Memory B cell (primary cell): Measurements from ENCODE around the gene TBPL2.
"Not testable (repeated sequence)": the region's sequence is repeated elsewhere in the genome, so short reads cannot be mapped to it uniquely, and the experiment has no call there.

Experiments used
- ATAC-seq: fragments of 150-1000 bp; cut with Tn5 transposase; 2 replicates; pipeline ENCODE4 v1.10.0; 2021; ENCODE audit warnings: low read depth, mild to moderate bottlenecking, moderate library complexity
- DNase-seq, 2 donors: peaks; one replicate each; pipeline ENCODE4 v3.0.0; 2022; ENCODE audit warnings: low spot score in 2 of 2
- H3K27ac Mint-ChIP-seq: one replicate; pipeline ENCODE4 v1.8.0; 2022; ENCODE audit warnings: mild to moderate bottlenecking, moderate library complexity, mixed read lengths
- H3K27me3 Mint-ChIP-seq: one replicate; pipeline ENCODE4 v1.8.0; 2022; ENCODE audit warnings: mixed read lengths
- H3K36me3 Mint-ChIP-seq: one replicate; pipeline ENCODE4 v1.8.0; 2022; ENCODE audit warnings: mild to moderate bottlenecking, mixed read lengths
- H3K4me1 Mint-ChIP-seq: one replicate; pipeline ENCODE4 v1.8.0; 2022; ENCODE audit warnings: mixed read lengths
- H3K4me3 Mint-ChIP-seq: one replicate; pipeline ENCODE4 v1.8.0; 2022; ENCODE audit warnings: mild to moderate bottlenecking, moderate library complexity, mixed read lengths
- H3K9me3 Mint-ChIP-seq: one replicate; pipeline ENCODE4 v1.8.0; 2022; ENCODE audit warnings: mixed read lengths

The TBPL2 gene

DNA sequence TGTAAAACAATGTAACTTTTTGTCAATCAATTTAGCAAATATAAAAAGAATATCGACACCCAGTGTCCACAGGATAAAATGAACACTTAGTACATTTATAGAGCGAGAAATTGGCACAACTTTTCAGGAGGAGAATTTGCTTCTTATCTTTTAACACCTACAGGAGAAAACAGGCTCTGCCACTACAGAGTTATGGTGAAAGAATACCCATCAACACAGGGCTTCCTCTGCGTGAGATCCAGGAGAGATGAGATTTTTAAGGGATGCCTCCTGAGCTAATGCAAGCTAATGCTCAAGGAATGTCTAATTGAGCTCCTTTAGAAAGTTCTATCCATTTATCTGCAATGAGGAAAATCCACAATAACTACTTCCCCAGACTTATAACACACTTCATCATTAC lies 7.8 kb downstream of the TBPL2 start:
- no peaks in the 10 kb centered on the region for H3K36me3 Mint-ChIP-seq
- H3K4me1 Mint-ChIP-seq = peaks cover 8% of the 10 kb centered on the region
- ATAC-seq = no peak
- no peak overlapping the region for H3K4me3 Mint-ChIP-seq
- H3K9me3 Mint-ChIP-seq = no peaks in the 10 kb centered on the region
- peaks cover 4% of the 10 kb centered on the region for H3K27me3 Mint-ChIP-seq
- no peak for DNase-seq
- no peak overlapping the region for H3K27ac Mint-ChIP-seq

DNA sequence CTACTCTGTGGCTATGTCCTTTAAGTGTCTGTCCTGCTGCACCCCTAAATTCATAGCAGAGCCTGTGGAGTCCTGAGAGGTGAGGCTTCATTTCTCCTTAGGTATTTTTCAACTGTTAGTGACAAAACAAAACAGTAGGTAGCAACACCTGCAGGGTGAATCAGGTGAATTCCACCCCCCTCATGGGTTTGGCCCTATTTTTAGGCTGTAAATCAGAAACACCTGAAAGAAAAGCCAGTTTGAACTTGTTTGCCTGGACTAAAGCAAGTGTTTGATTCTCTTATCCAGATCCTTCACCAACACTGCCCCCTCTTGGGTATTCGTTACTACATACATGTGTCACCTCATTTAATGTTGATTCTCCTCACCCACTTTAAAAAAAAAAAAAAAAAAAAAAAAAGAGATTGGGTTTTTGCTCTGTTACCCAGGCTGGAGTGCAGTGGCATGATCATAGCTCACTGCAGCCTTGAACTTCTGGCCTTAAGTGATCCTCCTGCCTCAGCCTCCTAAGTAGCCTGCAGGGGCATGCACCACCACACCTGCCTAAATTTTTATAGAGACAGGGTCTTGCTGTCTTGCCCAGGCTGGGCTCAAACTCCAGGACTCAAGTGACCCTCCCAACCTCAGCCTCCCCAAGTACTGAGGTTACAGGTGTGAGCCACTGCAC lies 10.3 kb downstream of the TBPL2 start:
- Mint-ChIP-seq H3K27ac (no peak overlapping the region), H3K9me3 (no peaks in the 10 kb centered on the region), H3K4me1 (peaks cover 8% of the 10 kb centered on the region), H3K4me3 (no peak overlapping the region), H3K27me3 (peaks cover 1% of the 10 kb centered on the region), H3K36me3 (no peaks in the 10 kb centered on the region)
- peak; percentile 87 for ATAC-seq
- DNase-seq = peak in 1 of 2 donors; percentile 18

DNA sequence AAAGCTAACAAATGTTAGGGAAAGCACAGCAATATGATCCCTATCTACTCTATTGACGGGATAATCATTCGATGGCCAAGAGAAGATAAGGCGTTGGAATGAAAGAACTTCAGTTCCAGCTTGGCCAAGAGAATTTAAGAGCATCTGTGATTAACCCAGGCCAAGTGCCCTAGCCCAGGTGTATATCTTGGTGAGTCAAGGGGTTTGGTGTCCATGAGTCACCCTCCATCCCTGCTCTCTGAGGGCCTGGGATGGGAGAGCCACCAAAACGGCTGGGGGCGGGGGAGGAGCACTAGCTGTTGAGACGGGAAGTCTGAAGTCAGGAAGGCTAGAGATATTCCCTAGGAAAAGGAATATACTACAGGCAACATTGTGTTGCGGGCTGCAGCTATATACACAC lies 13.0 kb downstream of the TBPL2 start:
- Mint-ChIP-seq H3K4me1 (peaks cover 3% of the 10 kb centered on the region), H3K4me3 (no peak overlapping the region), H3K9me3 (no peaks in the 10 kb centered on the region), H3K27me3 (peaks cover 1% of the 10 kb centered on the region), H3K36me3 (no peaks in the 10 kb centered on the region), H3K27ac (no peak overlapping the region)
- DNase-seq = no peak
- ATAC-seq = no peak

DNA sequence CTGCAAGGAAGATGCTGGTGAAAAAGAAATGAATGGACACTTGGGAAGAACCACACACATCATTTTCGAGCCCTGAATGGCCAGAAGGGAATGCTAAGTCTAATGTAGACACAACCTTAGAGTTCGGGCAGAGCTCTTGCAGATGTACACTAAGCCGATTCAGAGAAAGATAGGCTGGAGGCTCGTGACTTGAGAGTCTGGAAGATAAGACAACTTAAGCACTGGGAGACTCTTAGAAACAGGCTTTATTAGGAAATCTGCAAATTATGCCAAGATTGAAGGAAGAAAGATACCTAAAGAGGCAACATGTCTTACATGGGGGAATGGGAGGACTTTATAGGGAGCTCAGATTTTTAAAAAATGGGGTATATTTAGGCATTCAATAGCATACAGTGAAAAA lies 13.5 kb downstream of the TBPL2 start:
- ATAC-seq (no peak), DNase-seq (no peak)
- no peaks in the 10 kb centered on the region for H3K36me3 Mint-ChIP-seq
- no peaks in the 10 kb centered on the region for H3K9me3 Mint-ChIP-seq
- peaks cover 3% of the 10 kb centered on the region for H3K27me3 Mint-ChIP-seq
- H3K4me1 Mint-ChIP-seq = peaks cover 3% of the 10 kb centered on the region
- H3K4me3 Mint-ChIP-seq = no peak overlapping the region
- H3K27ac Mint-ChIP-seq = no peak overlapping the region

DNA sequence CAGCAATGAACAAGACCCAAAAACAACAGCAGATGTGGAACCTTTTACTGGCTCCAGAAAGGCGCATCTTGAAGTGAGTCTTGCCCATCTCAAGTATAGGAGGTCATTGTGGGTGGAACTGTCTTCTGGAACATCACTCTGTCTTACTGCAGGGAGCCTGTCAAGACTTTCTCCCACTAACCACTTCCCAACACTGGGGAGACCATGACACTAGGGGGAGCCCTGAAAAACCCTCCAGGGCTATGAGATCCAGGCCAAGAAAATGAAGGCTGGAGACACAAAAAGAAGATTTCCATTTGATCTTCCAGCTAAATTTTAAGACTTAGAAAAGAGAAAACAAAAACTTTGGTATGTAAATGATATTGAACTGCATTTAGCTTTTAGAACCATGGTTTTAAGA lies 15.3 kb downstream of the TBPL2 start:
- no peak for ATAC-seq
- Mint-ChIP-seq H3K27me3 (peaks cover 4% of the 10 kb centered on the region), H3K27ac (no peak overlapping the region), H3K4me1 (peaks cover 3% of the 10 kb centered on the region), H3K9me3 (no peaks in the 10 kb centered on the region), H3K4me3 (no peak overlapping the region), H3K36me3 (no peaks in the 10 kb centered on the region)
- DNase-seq = no peak

DNA sequence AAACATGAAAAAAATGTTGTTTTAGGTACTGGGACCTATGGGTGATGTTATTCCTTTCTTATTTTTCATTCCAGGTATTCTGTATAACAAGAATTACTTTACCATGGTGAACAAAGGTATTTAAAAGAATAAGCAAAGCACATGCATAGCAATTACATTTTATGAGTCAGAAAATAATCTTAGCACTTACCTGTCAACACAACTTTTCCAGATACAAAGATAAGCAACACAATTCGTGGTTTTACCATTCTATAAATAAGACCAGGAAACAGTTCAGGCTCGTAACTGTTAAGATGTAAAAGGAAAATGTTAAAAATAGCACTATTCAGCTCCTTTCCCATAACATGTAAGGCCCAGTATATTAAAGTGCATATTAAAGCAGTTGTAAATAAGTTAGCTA lies 16.4 kb downstream of the TBPL2 start:
- Mint-ChIP-seq H3K9me3 (no peaks in the 10 kb centered on the region), H3K27me3 (peaks cover 4% of the 10 kb centered on the region), H3K4me1 (no peaks in the 10 kb centered on the region), H3K27ac (no peak overlapping the region), H3K4me3 (no peak overlapping the region), H3K36me3 (no peaks in the 10 kb centered on the region)
- DNase-seq (no peak), ATAC-seq (no peak)

GRCh38 chr14:55422338-55422737 lies 18.1 kb downstream of the TBPL2 start:
- not testable (repeated sequence) for H3K27ac Mint-ChIP-seq, H3K9me3 Mint-ChIP-seq, H3K4me3 Mint-ChIP-seq, H3K4me1 Mint-ChIP-seq, DNase-seq, H3K36me3 Mint-ChIP-seq, ATAC-seq, H3K27me3 Mint-ChIP-seq

DNA sequence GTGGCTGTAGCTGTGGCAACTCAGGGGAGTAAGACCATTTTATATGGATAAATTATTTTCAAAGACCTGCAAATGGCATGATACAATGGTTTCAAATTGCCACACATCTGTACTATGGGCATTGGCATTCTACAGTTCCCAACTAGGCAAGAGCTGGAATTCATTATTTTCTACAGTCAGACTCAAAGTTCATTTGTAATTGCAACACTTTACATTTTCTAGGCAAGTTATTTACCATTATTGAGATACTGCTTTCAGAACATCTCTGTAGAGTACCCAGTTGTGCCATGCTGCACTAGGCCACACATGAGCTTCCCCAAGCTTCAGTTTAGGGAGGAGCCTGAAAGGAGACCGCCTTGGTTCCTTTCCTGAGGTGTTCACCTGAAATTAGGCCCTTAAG lies 20.8 kb downstream of the TBPL2 start:
- H3K9me3 Mint-ChIP-seq = no peaks in the 10 kb centered on the region
- H3K4me3 Mint-ChIP-seq = no peak overlapping the region
- no peaks in the 10 kb centered on the region for H3K4me1 Mint-ChIP-seq
- no peak for DNase-seq
- peaks cover 3% of the 10 kb centered on the region for H3K27me3 Mint-ChIP-seq
- no peak for ATAC-seq
- no peaks in the 10 kb centered on the region for H3K36me3 Mint-ChIP-seq
- no peak overlapping the region for H3K27ac Mint-ChIP-seq

DNA sequence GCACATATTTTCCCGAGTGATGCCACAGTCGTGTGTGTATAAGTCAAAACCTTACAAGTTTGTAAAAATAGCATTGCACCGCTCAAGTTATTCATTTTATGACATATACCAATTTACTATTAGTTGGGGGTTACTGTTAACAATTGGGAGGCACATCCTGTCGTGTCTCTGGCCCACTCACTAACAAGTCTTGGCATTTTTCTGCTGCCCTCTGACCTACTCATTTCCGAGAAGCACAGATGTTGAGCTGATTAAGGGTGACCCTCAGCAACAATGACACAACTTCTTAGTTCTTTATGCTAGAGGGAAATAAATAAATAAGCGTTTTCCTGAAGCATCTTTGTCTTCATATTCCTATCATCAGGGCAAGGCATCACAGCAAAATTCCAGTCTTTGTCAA lies 22.0 kb downstream of the TBPL2 start:
- DNase-seq = no peak
- no peak overlapping the region for H3K4me3 Mint-ChIP-seq
- no peak overlapping the region for H3K27ac Mint-ChIP-seq
- no peak for ATAC-seq
- peaks cover 6% of the 10 kb centered on the region for H3K27me3 Mint-ChIP-seq
- no peaks in the 10 kb centered on the region for H3K9me3 Mint-ChIP-seq
- H3K36me3 Mint-ChIP-seq = no peaks in the 10 kb centered on the region
- no peaks in the 10 kb centered on the region for H3K4me1 Mint-ChIP-seq

DNA sequence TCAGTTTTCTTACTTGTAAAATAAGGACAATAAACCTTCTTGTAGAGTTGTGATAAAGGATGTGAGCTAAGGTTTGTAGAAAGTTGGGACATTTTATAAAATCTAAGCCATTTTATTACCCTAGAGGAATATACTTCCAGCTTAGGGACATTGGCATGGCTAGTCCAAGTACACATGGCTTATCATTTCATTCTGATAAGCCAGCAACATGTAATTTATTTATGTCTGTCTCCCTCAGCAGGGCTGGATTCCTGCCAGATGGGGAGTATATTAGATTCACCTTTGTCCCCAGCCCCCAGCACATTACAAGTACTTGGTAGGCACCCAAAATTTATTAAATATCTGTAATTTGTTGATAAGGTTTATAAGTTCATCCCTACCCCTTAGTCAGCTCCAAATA lies 22.5 kb downstream of the TBPL2 start:
- Mint-ChIP-seq H3K9me3 (no peaks in the 10 kb centered on the region), H3K27ac (no peak overlapping the region), H3K27me3 (peaks cover 6% of the 10 kb centered on the region), H3K36me3 (no peaks in the 10 kb centered on the region), H3K4me1 (no peaks in the 10 kb centered on the region), H3K4me3 (no peak overlapping the region)
- ATAC-seq (no peak), DNase-seq (no peak)

DNA sequence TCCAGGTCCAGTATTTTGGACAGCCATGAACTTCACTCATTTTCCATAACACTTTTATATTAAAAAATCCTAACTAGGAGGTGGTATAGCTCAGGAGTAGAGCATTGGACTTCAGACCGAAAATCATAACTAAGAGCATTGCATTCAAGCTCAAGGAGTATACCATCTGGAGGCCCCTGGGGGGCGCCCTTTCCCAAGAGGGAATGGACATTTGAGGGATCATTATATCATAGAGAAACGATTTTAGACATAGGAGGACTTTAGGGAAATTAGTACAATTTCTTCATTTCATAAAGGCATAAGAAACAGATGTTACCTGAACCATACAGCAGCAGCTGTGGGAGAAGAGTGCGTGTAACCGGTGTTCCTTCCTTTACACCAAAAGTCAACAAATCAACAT lies 23.6 kb downstream of the TBPL2 start:
- DNase-seq (no peak), ATAC-seq (no peak)
- Mint-ChIP-seq H3K36me3 (no peaks in the 10 kb centered on the region), H3K27ac (no peak overlapping the region), H3K27me3 (peaks cover 4% of the 10 kb centered on the region), H3K9me3 (no peaks in the 10 kb centered on the region), H3K4me1 (peaks cover 2% of the 10 kb centered on the region), H3K4me3 (no peak overlapping the region)

GRCh38 chr14:55414551-55414950 lies 25.9 kb downstream of the TBPL2 start:
- H3K9me3 Mint-ChIP-seq = no peaks in the 10 kb centered on the region
- no peak for ATAC-seq
- no peaks in the 10 kb centered on the region for H3K36me3 Mint-ChIP-seq

DNA sequence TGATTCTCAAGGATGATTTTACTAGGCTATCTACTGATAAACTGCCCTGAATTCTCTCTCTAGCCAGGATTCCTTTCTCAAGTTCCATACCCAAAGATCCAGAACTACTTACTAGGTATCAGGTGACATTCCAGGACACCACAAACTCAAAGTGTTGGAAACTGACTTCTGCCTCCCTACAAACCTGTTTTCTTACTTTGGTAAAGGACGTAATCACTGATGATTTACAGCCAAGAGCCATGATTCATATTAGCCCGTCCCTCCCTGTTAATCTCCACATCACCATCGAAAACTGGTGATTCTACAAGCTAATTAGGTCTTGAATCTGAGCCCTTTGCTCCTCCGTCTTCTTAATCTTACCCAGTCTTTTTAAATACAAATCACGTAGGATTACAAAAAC lies 27.7 kb downstream of the TBPL2 start:
- H3K27ac Mint-ChIP-seq = no peak overlapping the region
- H3K36me3 Mint-ChIP-seq = peaks cover under 1% of the 10 kb centered on the region
- H3K27me3 Mint-ChIP-seq = peaks cover 4% of the 10 kb centered on the region
- DNase-seq (no peak), ATAC-seq (no peak)
- H3K4me1 Mint-ChIP-seq = peaks cover 25% of the 10 kb centered on the region
- H3K4me3 Mint-ChIP-seq = peak overlapping the region; percentile 92
- H3K9me3 Mint-ChIP-seq = no peaks in the 10 kb centered on the region

More at GRCh38 chr14:55414551-55414950, 25.9 kb downstream of the TBPL2 start:
- no peak overlapping the region for H3K4me3 Mint-ChIP-seq
- H3K27ac Mint-ChIP-seq = no peak overlapping the region
- peaks cover 16% of the 10 kb centered on the region for H3K4me1 Mint-ChIP-seq
- peaks cover 4% of the 10 kb centered on the region for H3K27me3 Mint-ChIP-seq
- DNase-seq = no peak

DNA sequence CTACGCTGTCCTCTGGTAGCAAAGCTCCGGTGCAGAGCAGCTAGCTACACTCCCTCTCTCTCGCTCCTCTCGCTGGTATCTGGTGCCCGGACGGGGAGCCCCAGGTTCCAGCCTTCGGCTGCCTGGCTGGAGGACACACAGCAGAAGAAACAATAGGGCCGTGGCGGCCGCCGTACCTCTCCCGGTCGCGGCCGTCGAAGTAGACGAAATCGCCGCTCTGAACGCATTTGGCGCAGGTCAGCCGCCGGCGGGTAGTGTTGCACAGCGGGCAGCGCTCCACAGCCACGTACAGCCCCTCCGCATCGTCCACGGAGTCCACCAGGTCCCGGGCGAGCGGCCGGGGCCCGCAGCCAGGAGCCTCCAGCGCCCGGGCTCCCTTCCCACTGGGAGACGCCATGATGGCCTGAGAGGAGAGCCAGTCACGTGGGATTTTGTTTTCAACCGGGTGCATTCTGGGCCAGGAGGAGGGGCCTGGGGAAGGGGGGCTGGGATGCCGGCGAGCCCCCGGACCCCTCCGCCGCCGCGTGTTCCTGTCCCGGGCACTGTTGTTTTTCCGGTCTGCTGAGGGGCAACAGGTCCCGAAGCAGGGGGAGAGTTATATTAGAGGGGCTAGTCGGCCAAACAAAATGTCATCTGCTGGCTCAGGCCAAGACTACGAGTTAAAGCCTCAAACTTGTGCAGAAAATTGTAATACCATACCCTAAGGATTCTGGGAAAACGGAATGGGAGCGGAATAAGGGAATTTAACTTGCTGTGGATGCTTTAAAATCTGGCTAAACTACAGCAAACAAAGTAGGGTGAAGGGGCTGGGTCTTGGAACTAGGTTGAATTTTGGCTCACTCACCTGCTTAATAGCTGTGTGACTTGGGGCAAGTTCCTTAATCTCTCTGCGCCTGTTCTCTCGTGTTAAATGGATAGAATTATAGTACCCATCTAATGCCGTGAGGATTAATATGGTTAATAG lies 28.7 kb downstream of the TBPL2 start, which contains the start of gene ATG14:
ATG14 (minus strand) TSS at position 405 of the 964 bp plus-strand sequence; CDS start at position 397, 8 bp downstream.
- H3K27ac Mint-ChIP-seq = peak within 1 kb of the TSS; percentile 92
- DNase-seq (peak; percentile 62 to 68), ATAC-seq (peak; percentile 99)
- peaks cover 26% of the 10 kb centered on the region for H3K4me1 Mint-ChIP-seq
- H3K4me3 Mint-ChIP-seq = peak within 1 kb of the TSS; percentile 92
- no peaks in the 10 kb centered on the region for H3K9me3 Mint-ChIP-seq
- H3K36me3 Mint-ChIP-seq = peaks cover 3% of the 10 kb centered on the region
- peaks cover 3% of the 10 kb centered on the region for H3K27me3 Mint-ChIP-seq
